NCI-H2081 treated with DMSO at 0.1 percent for 48 hours (cell line): Measurements from ENCODE around the gene PLSCR5.

ENCODE experiments used
- DNase-seq: peaks from one replicate; lab custom pipeline; 2025; lab: John Stamatoyannopoulos, UW

Gene PLSCR5

GRCh38 chr3:146605106-146605505 is at the start of gene PLSCR5:
PLSCR5 (minus strand) TSS chr3:146605346; CDS start chr3:146605212, 134 bp downstream.
- DNase-seq, result no peak

- no peak for DNase-seq
These were observed 48.8 kb upstream of the PLSCR5 start for GRCh38 chr3:146653978-146654377.

GRCh38 chr3:146650691-146651442 is 45.7 kb upstream of the PLSCR5 start:
- no peak for DNase-seq

- peak; percentile 88 for DNase-seq
These were observed 41.1 kb upstream of the PLSCR5 start for GRCh38 chr3:146646261-146646660.

GRCh38 chr3:146640955-146641867 is 36.1 kb upstream of the PLSCR5 start:
- DNase-seq, result peak; percentile 41

- no peak for DNase-seq
These were observed 35.2 kb upstream of the PLSCR5 start for GRCh38 chr3:146640361-146640760.

GRCh38 chr3:146638718-146639117 is 33.6 kb upstream of the PLSCR5 start:
- no peak for DNase-seq

- no peak for DNase-seq
These were observed 32.7 kb upstream of the PLSCR5 start for GRCh38 chr3:146637871-146638270.

- no peak for DNase-seq
These were observed 31.7 kb upstream of the PLSCR5 start for GRCh38 chr3:146636881-146637280.

GRCh38 chr3:146634346-146634745 is 29.2 kb upstream of the PLSCR5 start:
- no peak for DNase-seq

GRCh38 chr3:146628671-146629070 is 23.5 kb upstream of the PLSCR5 start:
- no peak for DNase-seq

GRCh38 chr3:146626403-146627122 is 21.4 kb upstream of the PLSCR5 start:
- DNase-seq, result no peak

- no peak for DNase-seq
These were observed 20.1 kb upstream of the PLSCR5 start for GRCh38 chr3:146625186-146625775.

- DNase-seq, result no peak
These were observed 16.6 kb upstream of the PLSCR5 start for GRCh38 chr3:146621723-146622122.

GRCh38 chr3:146612015-146612414 is 6.9 kb upstream of the PLSCR5 start:
- DNase-seq, result no peak

- DNase-seq, result no peak
These were observed 6.0 kb upstream of the PLSCR5 start for GRCh38 chr3:146611096-146611495.

GRCh38 chr3:146598535-146598934 is 6.6 kb downstream of the PLSCR5 start:
- DNase-seq, result no peak

GRCh38 chr3:146594843-146595482 is 10.2 kb downstream of the PLSCR5 start:
- DNase-seq, result no peak

GRCh38 chr3:146593776-146594175 is 11.4 kb downstream of the PLSCR5 start:
- no peak for DNase-seq

GRCh38 chr3:146590521-146590920 is 14.6 kb downstream of the PLSCR5 start:
- no peak for DNase-seq

GRCh38 chr3:146589899-146590508 is 15.1 kb downstream of the PLSCR5 start:
- DNase-seq, result peak; percentile 50
